PC-9 (cell line): ENCODE measurements around the gene RXFP1. TPM values are rescaled to one million over a fixed set of nuclear protein-coding genes. Genes with fewer than 3 reads are reported as not detected.

Experiments
- BruUV-seq: library from RNA; stranded (reverse); fragments of 400-500 nt; replicated peaks from 2 replicates; lab custom pipeline; 2021; lab: Mats Ljungman, UMichigan
- CTCF ChIA-PET: fragments of 300-600 bp; sonication (Branson Sonifier 250); formaldehyde crosslinking; loops from one replicate; lab custom pipeline; 2022; ENCODE audit warnings: antibody characterized with exemption; lab: Charles Lee
- POLR2A ChIA-PET: fragments of 300-600 bp; sonication (Branson Sonifier 250); formaldehyde crosslinking; loops from one replicate; lab custom pipeline; 2022; ENCODE audit warnings: antibody characterized with exemption; ENCODE audit not compliant: unreplicated experiment; lab: Charles Lee
- DNase-seq, 2 experiments: peaks; one replicate each; pipeline versions ENCODE4 v3.0.0 to v3.0.0-alpha.2; 2015 to 2022; ENCODE audit warnings: mixed read lengths in 1 of 2
- H2AFZ ChIP-seq: fragments of 200-600 bp; sonication (generic); 2 replicates; pipeline ENCODE4 v1.8.1; 2017; ENCODE audit warnings: antibody characterized with exemption
- H3F3A ChIP-seq: fragments of 200-600 bp; sonication (generic); 2 replicates; pipeline ENCODE4 v1.8.1; 2017; ENCODE audit warnings: antibody characterized with exemption, mild to moderate bottlenecking, low read depth; ENCODE audit not compliant: insufficient read depth
- H3K27ac ChIP-seq: fragments of 200-600 bp; sonication (generic); 2 replicates; pipeline ENCODE4 v1.6.1; 2016; ENCODE audit warnings: mixed run types
- H3K27me3 ChIP-seq: fragments of 200-600 bp; sonication (generic); 2 replicates; pipeline ENCODE4 v1.6.1; 2016; ENCODE audit warnings: low read depth, mixed run types; ENCODE audit not compliant: insufficient read depth
- H3K36me3 ChIP-seq: fragments of 200-600 bp; sonication (generic); 2 replicates; pipeline ENCODE4 v1.6.1; 2016; ENCODE audit warnings: low read depth, mixed run types
- H3K4me1 ChIP-seq: fragments of 200-600 bp; sonication (generic); replicated peaks from 2 replicates; pipeline ENCODE4 v1.6.1; 2016; ENCODE audit warnings: mixed run types; ENCODE audit not compliant: insufficient read depth
- H3K4me2 ChIP-seq: fragments of 200-600 bp; sonication (generic); 2 replicates; pipeline ENCODE4 v1.6.1; 2017; ENCODE audit warnings: mixed run types
- H3K4me3 ChIP-seq: fragments of 200-600 bp; sonication (generic); 2 replicates; pipeline ENCODE4 v1.6.1; 2016; ENCODE audit warnings: mixed run types
- H3K79me2 ChIP-seq: fragments of 200-600 bp; sonication (generic); 2 replicates; pipeline ENCODE4 v1.6.1; 2017; ENCODE audit warnings: low read depth, mixed run types
- H3K9me2 ChIP-seq: fragments of 200-600 bp; sonication (generic); 2 replicates; pipeline ENCODE4 v1.8.1; 2017; ENCODE audit warnings: mild to moderate bottlenecking; ENCODE audit not compliant: insufficient read depth
- H3K9me3 ChIP-seq: fragments of 200-600 bp; sonication (generic); 2 replicates; pipeline ENCODE4 v1.8.1; 2016; ENCODE audit warnings: low read depth; ENCODE audit not compliant: insufficient read depth
- H4K20me1 ChIP-seq: fragments of 200-600 bp; sonication (generic); 2 replicates; pipeline ENCODE4 v1.8.1; 2017; ENCODE audit not compliant: insufficient read depth
- CTCF ChIP-seq: fragments of 200-600 bp; sonication (generic); conservative IDR thresholded peaks from 2 replicates; pipeline ENCODE4 v1.6.1; 2017; ENCODE audit warnings: mixed run types, antibody characterized with exemption, mild to moderate bottlenecking, moderate library complexity
- EZH2 ChIP-seq: fragments of 200-600 bp; sonication (generic); IDR thresholded peaks from 2 replicates; pipeline ENCODE4 v1.8.0; 2017; ENCODE audit warnings: antibody characterized with exemption, low read depth
- intact Hi-C: fragments of 100-400 bp; cut with micrococcal nuclease; formaldehyde crosslinking; loops from one replicate; pipeline ENCODE4 v1.10.0; 2022; ENCODE audit not compliant: unreplicated experiment
- total RNA-seq: library from RNA; stranded (reverse); gene quantifications from 2 replicates; pipeline ENCODE4 v1.2.3, GENCODE V29; 2021

RXFP1 gene
- total RNA-seq, 1 experiment from 2014 or later: not detected

DNA sequence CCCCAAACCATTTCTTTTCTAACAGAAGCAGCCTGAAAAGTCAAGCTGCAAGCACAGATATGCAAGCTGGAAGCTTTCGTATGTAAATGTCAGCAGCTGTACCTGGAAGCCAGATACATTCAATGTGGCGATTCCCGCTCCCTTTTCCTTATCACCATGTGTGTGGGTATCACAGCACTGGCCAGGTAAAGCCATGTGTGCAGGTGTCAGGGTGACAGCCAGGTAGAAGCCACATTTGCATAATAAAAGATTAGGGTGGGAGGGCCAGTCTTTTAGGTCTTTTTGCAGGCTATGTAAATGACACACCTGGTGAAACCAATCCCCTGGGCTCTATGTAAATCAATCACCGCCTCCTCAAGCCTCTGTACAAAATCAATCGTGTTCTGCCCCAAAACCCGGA, 50.1 kb downstream of the RXFP1 start:
- ChIA-PET POLR2A (no interaction called here), CTCF (no interaction called here)
- no peak overlapping the region for H2AFZ ChIP-seq
- no peak for DNase-seq
- no peaks in the 10 kb centered on the region for H3K27me3 ChIP-seq
- no peaks in the 10 kb centered on the region for H3K9me3 ChIP-seq
- H3K36me3 ChIP-seq: no peaks in the 10 kb centered on the region
- H3K9me2 ChIP-seq: no peaks in the 10 kb centered on the region
- H3K79me2 ChIP-seq: no peaks in the 10 kb centered on the region
- no TSS peak for BruUV-seq
- H3K4me1 ChIP-seq: no peaks in the 10 kb centered on the region
- H3F3A ChIP-seq: no peaks in the 10 kb centered on the region
- H3K27ac ChIP-seq: no peak overlapping the region
- no peak overlapping the region for H3K4me2 ChIP-seq
- H3K4me3 ChIP-seq: no peak overlapping the region
- TF ChIP-seq CTCF (no peak), EZH2 (no peak)
- intact Hi-C loops: no loop called here
- H4K20me1 ChIP-seq: no peaks in the 10 kb centered on the region

DNA sequence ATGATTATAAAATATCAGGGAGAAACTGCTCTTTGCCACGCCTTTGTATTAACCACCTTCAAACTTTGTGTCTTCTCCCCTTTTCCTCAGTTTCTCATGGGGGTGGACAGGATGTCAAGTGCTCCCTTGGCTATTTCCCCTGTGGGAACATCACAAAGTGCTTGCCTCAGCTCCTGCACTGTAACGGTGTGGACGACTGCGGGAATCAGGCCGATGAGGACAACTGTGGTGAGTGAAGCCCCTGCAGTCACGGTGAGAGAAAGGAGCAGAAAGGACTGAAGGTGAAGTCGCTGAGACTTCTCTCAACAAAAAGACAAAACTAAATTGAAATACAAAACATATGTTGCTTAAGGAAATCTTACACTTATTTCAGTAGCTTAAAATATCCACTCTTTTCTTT, 50.9 kb downstream of the RXFP1 start:
- no peak for TF ChIP-seq CTCF
- TF ChIP-seq EZH2: no peak
- ChIA-PET POLR2A (no interaction called here), CTCF (no interaction called here)
- H3K4me3 ChIP-seq: no peak overlapping the region
- no peak overlapping the region for H3K4me2 ChIP-seq
- H2AFZ ChIP-seq: no peak overlapping the region
- no peaks in the 10 kb centered on the region for H4K20me1 ChIP-seq
- no peaks in the 10 kb centered on the region for H3K9me3 ChIP-seq
- H3K27ac ChIP-seq: no peak overlapping the region
- DNase-seq: no peak
- no peaks in the 10 kb centered on the region for H3K27me3 ChIP-seq
- no peaks in the 10 kb centered on the region for H3F3A ChIP-seq
- no peaks in the 10 kb centered on the region for H3K36me3 ChIP-seq
- no peaks in the 10 kb centered on the region for H3K4me1 ChIP-seq
- intact Hi-C loops: no loop called here
- no TSS peak for BruUV-seq
- no peaks in the 10 kb centered on the region for H3K9me2 ChIP-seq
- H3K79me2 ChIP-seq: no peaks in the 10 kb centered on the region

GRCh38 chr4:158578476-158578875, 56.8 kb downstream of the RXFP1 start:
- H3K79me2 ChIP-seq: no peaks in the 10 kb centered on the region
- no TSS peak for BruUV-seq
- TF ChIP-seq CTCF: 0 out of 2 replicates have a peak, but pooled peaks have one; percentile 31
- no peak for TF ChIP-seq EZH2
- CTCF ChIA-PET: no interaction called here
- H3K4me1 ChIP-seq: no peaks in the 10 kb centered on the region
- H4K20me1 ChIP-seq: no peaks in the 10 kb centered on the region
- no peaks in the 10 kb centered on the region for H3K9me2 ChIP-seq
- H2AFZ ChIP-seq: no peak overlapping the region
- no peak overlapping the region for H3K4me3 ChIP-seq
- no peak overlapping the region for H3K4me2 ChIP-seq
- no peak overlapping the region for H3K27ac ChIP-seq
- no peak for DNase-seq
- H3F3A ChIP-seq: no peaks in the 10 kb centered on the region
- intact Hi-C loops: no loop called here
- POLR2A ChIA-PET: no interaction called here
- H3K27me3 ChIP-seq: no peaks in the 10 kb centered on the region
- H3K9me3 ChIP-seq: no peaks in the 10 kb centered on the region
- H3K36me3 ChIP-seq: no peaks in the 10 kb centered on the region
